ENCODE results near the gene SETD4. TPM values are rescaled to one million over a fixed set of nuclear protein-coding genes. Genes with fewer than 3 reads are reported as not detected.
A peak's percentile ranks its signal among the peaks of the same experiment; 100 is the strongest.
"Not testable (repeated sequence)": the region's sequence is repeated elsewhere in the genome, so short reads cannot be mapped to it uniquely, and the experiment has no call there.

The SETD4 gene
- total and polyA plus RNA-seq, 7 experiments from 2014 or later, result 6.7 to 31.5 (median 20.7) TPM

DNA sequence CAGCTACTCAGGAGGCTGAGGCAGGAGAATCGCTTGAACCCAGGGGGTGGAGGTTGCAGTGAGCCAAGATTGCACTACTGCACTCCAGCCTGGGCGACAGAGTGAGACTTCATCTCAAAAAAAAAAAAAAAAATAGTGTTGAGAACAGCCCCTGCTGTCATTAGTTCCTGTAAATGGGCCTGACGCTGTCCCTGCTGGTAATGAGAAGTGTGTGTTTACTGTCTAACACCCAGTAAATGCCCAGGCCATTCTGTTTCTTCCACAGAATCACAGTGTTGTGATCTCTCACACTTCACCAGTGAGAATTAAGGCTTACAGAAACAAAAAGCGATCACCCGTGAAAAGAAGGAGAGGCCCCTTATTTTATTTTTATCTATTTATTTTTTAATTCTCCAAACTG lies 13.6 kb upstream of the SETD4 start:
- H3K27ac Mint-ChIP-seq; H3K27me3 Mint-ChIP-seq; H3K27me3 ChIP-seq (ENCODE audit: control insufficient read depth in 2 of 2, insufficient read depth in 2 of 2, low read length in 2 of 2); H3K27ac ChIP-seq (ENCODE audit: low read depth, low read length); H3K4me3 Mint-ChIP-seq; H3K9me3 Mint-ChIP-seq; H3K9me3 ChIP-seq (ENCODE audit: control insufficient read depth in 2 of 3, low read length in 3 of 3); ATAC-seq; H3K4me3 ChIP-seq (ENCODE audit: low read length); DNase-seq; intact Hi-C loops (cut with micrococcal nuclease); CTCF ChIA-PET: not testable (repeated sequence)
- POLR2A ChIA-PET, result interaction anchor here (0.6 to 1.2 kb wide), 3 partner anchors 10 to 174 kb away, joined by 3 read pairs; no protein-coding TSS in a partner anchor
- Mint-ChIP-seq H3K4me1 (peaks cover 18 to 76% (median 62%) of the 10 kb centered on the region in 7 donors), H3K36me3 (peaks cover 7 to 40% (median 21%) of the 10 kb centered on the region in 5 donors)
- Histone ChIP-seq H3K36me3 (ENCODE audit: control insufficient read depth in 2 of 3, insufficient read depth in 3 of 3, low read length in 3 of 3) (peaks cover 0 to 14% (median 0%) of the 10 kb centered on the region in 3 experiments), H3K4me1 (ENCODE audit: control insufficient read depth in 2 of 2, insufficient read depth in 2 of 2, low read length in 2 of 2) (peaks cover 5 to 21% of the 10 kb centered on the region in 2 donors)

DNA sequence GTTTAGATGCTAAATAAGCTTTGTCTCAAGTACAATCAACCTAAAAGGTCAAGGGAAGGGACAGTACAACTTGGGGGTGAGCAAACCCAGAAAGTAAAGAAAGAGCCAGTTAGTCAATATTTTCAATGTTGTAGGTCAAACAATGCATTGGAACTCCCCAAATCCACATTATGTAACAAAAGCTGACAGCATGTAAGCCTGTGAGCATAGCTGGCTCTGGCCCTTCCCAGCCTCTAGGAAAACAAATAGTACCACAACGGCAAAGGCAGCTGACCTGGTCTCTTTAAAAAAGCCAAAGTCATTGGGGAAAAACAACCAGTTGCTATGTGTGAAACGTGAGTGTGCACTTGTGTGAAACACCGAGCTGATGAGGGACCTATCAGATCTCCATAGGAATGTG lies 12.9 kb upstream of the SETD4 start:
- Histone ChIP-seq H3K9me3 (ENCODE audit: control insufficient read depth in 2 of 3, low read length in 3 of 3) (peaks cover 0 to 5% (median 0%) of the 10 kb centered on the region in 3 experiments), H3K4me3 (ENCODE audit: low read length) (no peak overlapping the region), H3K27ac (ENCODE audit: low read depth, low read length) (no peak overlapping the region), H3K4me1 (ENCODE audit: control insufficient read depth in 2 of 2, insufficient read depth in 2 of 2, low read length in 2 of 2) (peaks cover 5 to 21% of the 10 kb centered on the region in 2 donors), H3K36me3 (ENCODE audit: control insufficient read depth in 2 of 3, insufficient read depth in 3 of 3, low read length in 3 of 3) (peaks cover 0 to 14% (median 0%) of the 10 kb centered on the region in 3 experiments), H3K27me3 (ENCODE audit: control insufficient read depth in 2 of 2, insufficient read depth in 2 of 2, low read length in 2 of 2) (no peaks in the 10 kb centered on the region)
- Mint-ChIP-seq H3K36me3 (peaks cover 7 to 37% (median 21%) of the 10 kb centered on the region in 5 donors), H3K4me3 (peak overlapping the region in 1 of 10 donors; percentile 27), H3K4me1 (peaks cover 16 to 69% (median 55%) of the 10 kb centered on the region in 7 donors), H3K27ac (peak overlapping the region in 1 of 9 donors; percentile 2), H3K27me3 (no peaks in the 10 kb centered on the region), H3K9me3 (peaks cover 3 to 10% (median 6%) of the 10 kb centered on the region in 11 donors)
- DNase-seq (no peak), ATAC-seq (no peak)
- intact Hi-C loops (cut with micrococcal nuclease), result no loop called here
- ChIA-PET POLR2A (interaction anchor here (0.6 to 5.3 kb wide), 3 partner anchors 13 to 1384 kb away, joined by 3 to 43 read pairs (median 3); partner anchors contain the start of gene SETD4), CTCF (interaction anchor here (1.1 kb wide), 1 partner anchor 39 kb away, joined by 3 read pairs; no protein-coding TSS in a partner anchor)

DNA sequence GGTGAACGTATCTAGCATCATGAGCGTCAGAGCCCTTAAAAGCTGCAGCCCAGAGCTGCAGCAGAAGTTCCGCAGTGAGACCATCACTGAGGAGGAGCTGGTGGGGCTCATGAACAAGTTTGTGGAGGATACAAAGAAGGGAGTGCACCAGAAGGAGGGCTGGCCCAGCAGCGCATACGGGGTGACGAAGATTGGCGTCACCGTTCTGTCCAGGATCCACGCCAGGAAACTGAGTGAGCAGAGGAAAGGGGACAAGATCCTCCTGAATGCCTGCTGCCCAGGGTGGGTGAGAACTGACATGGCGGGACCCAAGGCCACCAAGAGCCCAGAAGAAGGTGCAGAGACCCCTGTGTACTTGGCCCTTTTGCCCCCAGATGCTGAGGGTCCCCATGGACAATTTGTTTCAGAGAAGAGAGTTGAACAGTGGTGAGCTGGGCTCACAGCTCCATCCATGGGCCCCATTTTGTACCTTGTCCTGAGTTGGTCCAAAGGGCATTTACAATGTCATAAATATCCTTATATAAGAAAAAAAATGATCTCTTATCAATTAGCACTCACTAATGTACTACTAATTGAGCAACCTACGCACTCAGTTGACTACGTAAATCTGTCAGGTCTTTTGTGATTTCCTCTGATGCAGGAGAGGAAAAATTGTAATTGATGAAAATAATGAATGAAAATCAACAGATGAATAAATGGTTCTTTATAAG lies 12.3 kb upstream of the SETD4 start:
- peaks cover 0 to 5% (median 0%) of the 10 kb centered on the region in 3 experiments for H3K9me3 ChIP-seq (ENCODE audit: control insufficient read depth in 2 of 3, low read length in 3 of 3)
- H3K4me3 ChIP-seq (ENCODE audit: low read length), result no peak overlapping the region
- peaks cover 0 to 14% (median 0%) of the 10 kb centered on the region in 3 experiments for H3K36me3 ChIP-seq (ENCODE audit: control insufficient read depth in 2 of 3, insufficient read depth in 3 of 3, low read length in 3 of 3)
- no peaks in the 10 kb centered on the region for H3K27me3 ChIP-seq (ENCODE audit: control insufficient read depth in 2 of 2, insufficient read depth in 2 of 2, low read length in 2 of 2)
- Mint-ChIP-seq H3K4me1 (peaks cover 16 to 64% (median 50%) of the 10 kb centered on the region in 7 donors), H3K27ac (peak overlapping the region in 1 of 9 donors; percentile 65), H3K4me3 (peak overlapping the region in 7 of 10 donors; percentile 28 to 90 (median 70)), H3K9me3 (peaks cover 3 to 10% (median 6%) of the 10 kb centered on the region in 11 donors), H3K27me3 (no peaks in the 10 kb centered on the region), H3K36me3 (peaks cover 7 to 39% (median 21%) of the 10 kb centered on the region in 5 donors)
- CTCF ChIA-PET, result interaction anchor here (1.1 kb wide), 1 partner anchor 40 kb away, joined by 3 read pairs; no protein-coding TSS in a partner anchor
- intact Hi-C loops (cut with micrococcal nuclease), result no loop called here
- POLR2A ChIA-PET, result interaction anchor here (0.6 to 5.3 kb wide), 2 partner anchors 13 to 1383 kb away, joined by 3 to 43 read pairs; partner anchors contain the start of gene SETD4
- ATAC-seq (no peak), DNase-seq (no peak)
- no peak overlapping the region for H3K27ac ChIP-seq (ENCODE audit: low read depth, low read length)
- H3K4me1 ChIP-seq (ENCODE audit: control insufficient read depth in 2 of 2, insufficient read depth in 2 of 2, low read length in 2 of 2), result peaks cover 5 to 21% of the 10 kb centered on the region in 2 donors

DNA sequence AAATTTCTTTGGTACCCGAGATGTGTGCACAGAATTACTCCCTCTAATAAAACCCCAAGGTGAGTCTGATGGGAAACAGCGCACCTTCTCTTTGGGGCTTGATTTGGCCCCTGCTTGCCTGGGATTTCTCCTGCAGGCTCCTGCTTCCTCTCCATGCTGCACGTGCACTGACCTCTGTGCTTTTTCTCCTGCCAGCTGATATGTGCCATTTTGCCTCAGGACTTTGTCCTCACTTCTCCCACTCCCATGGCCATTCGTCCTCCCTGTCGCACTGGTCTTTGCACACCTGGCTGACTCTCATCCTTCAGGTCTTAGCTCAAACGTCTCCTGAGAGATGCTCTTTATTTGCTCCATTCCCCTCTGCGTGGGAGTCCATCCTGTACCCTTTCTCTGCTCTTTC lies 10.7 kb upstream of the SETD4 start:
- ChIA-PET CTCF (interaction anchor here (0.6 to 1.3 kb wide), 4 partner anchors 10 to 43 kb away, joined by 3 to 4 read pairs (median 3); partner anchors contain the start of gene SETD4), POLR2A (interaction anchor here (0.7 to 5.3 kb wide), 6 partner anchors 8 to 228 kb away, joined by 3 to 43 read pairs (median 6); partner anchors contain the start of genes CBR3 and SETD4)
- Mint-ChIP-seq H3K27me3 (no peaks in the 10 kb centered on the region), H3K36me3 (peaks cover 7 to 36% (median 21%) of the 10 kb centered on the region in 5 donors), H3K27ac (peak overlapping the region; percentile 28 to 89 (median 64)), H3K9me3 (peaks cover 3 to 10% (median 6%) of the 10 kb centered on the region in 11 donors), H3K4me1 (peaks cover 14 to 53% (median 48%) of the 10 kb centered on the region in 7 donors), H3K4me3 (peak overlapping the region; percentile 83 to 93 (median 90))
- peaks cover 5 to 21% of the 10 kb centered on the region in 2 donors for H3K4me1 ChIP-seq (ENCODE audit: control insufficient read depth in 2 of 2, insufficient read depth in 2 of 2, low read length in 2 of 2)
- H3K27me3 ChIP-seq (ENCODE audit: control insufficient read depth in 2 of 2, insufficient read depth in 2 of 2, low read length in 2 of 2), result no peaks in the 10 kb centered on the region
- H3K27ac ChIP-seq (ENCODE audit: low read depth, low read length), result no peak overlapping the region
- peaks cover 0 to 14% (median 0%) of the 10 kb centered on the region in 3 experiments for H3K36me3 ChIP-seq (ENCODE audit: control insufficient read depth in 2 of 3, insufficient read depth in 3 of 3, low read length in 3 of 3)
- intact Hi-C loops (cut with micrococcal nuclease), result no loop called here
- peaks cover 0 to 5% (median 0%) of the 10 kb centered on the region in 3 experiments for H3K9me3 ChIP-seq (ENCODE audit: control insufficient read depth in 2 of 3, low read length in 3 of 3)
- H3K4me3 ChIP-seq (ENCODE audit: low read length), result no peak overlapping the region
- DNase-seq (no peak), ATAC-seq (no peak)

DNA sequence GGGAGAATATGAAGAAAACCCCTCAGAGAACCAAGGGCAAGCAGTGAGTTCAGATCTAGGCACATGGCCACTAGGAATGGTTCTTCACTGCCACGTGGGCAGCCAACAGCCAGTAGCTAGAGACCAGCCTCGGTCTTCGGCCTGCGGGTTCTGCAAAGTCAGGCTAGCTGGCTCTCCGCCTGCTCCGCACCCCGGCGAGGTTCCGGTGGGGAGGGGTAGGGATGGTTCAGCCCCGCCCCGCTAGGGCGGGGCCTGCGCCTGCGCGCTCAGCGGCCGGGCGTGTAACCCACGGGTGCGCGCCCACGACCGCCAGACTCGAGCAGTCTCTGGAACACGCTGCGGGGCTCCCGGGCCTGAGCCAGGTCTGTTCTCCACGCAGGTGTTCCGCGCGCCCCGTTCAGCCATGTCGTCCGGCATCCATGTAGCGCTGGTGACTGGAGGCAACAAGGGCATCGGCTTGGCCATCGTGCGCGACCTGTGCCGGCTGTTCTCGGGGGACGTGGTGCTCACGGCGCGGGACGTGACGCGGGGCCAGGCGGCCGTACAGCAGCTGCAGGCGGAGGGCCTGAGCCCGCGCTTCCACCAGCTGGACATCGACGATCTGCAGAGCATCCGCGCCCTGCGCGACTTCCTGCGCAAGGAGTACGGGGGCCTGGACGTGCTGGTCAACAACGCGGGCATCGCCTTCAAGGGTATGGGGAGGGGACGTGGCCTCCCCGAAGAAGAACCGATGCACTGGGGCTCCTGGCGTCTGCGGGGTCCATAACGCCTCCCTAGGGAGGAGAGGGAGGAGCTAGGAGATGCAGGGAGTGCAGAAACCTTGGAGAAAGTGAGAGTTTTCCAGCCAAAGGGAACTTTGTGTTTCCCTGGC lies 9.6 kb upstream of the SETD4 start, which contains the start of gene CBR1:
Gene CBR1 (plus strand): TSS at position 312 of the 871 bp plus-strand sequence. CDS start 92 bp downstream, at position 404.
- peaks cover 0 to 14% (median 0%) of the 10 kb centered on the region in 3 experiments for H3K36me3 ChIP-seq (ENCODE audit: control insufficient read depth in 2 of 3, insufficient read depth in 3 of 3, low read length in 3 of 3)
- Mint-ChIP-seq H3K4me1 (peaks cover 12 to 47% (median 41%) of the 10 kb centered on the region in 7 donors), H3K27me3 (no peaks in the 10 kb centered on the region), H3K4me3 (peak within 1 kb of the TSS; percentile 83 to 93 (median 90)), H3K27ac (peak within 1 kb of the TSS; percentile 63 to 93 (median 82)), H3K9me3 (peaks cover 3 to 10% (median 6%) of the 10 kb centered on the region in 11 donors), H3K36me3 (peaks cover 7 to 35% (median 21%) of the 10 kb centered on the region in 5 donors)
- peak; percentile 98 for ATAC-seq
- peak within 1 kb of the TSS; percentile 65 for H3K27ac ChIP-seq (ENCODE audit: low read depth, low read length)
- ChIA-PET CTCF (interaction anchor here (0.6 to 1.3 kb wide), 4 partner anchors 18 to 44 kb away, joined by 3 read pairs; no protein-coding TSS in a partner anchor), POLR2A (interaction anchor here (0.7 to 5.3 kb wide), 10 partner anchors 8 to 250 kb away, joined by 3 to 43 read pairs (median 4); partner anchors contain the start of genes CBR3, MORC3 and SETD4)
- peak within 1 kb of the TSS; percentile 73 for H3K4me3 ChIP-seq (ENCODE audit: low read length)
- peaks cover 0 to 5% (median 0%) of the 10 kb centered on the region in 3 experiments for H3K9me3 ChIP-seq (ENCODE audit: control insufficient read depth in 2 of 3, low read length in 3 of 3)
- peaks cover 5 to 21% of the 10 kb centered on the region in 2 donors for H3K4me1 ChIP-seq (ENCODE audit: control insufficient read depth in 2 of 2, insufficient read depth in 2 of 2, low read length in 2 of 2)
- intact Hi-C loops (cut with micrococcal nuclease), result loop anchor here (1.0 to 10.0 kb wide), 8 partner anchors 9 to 1195 kb away; partner anchors contain the start of genes SETD4 (in 2 of the 2), VPS26C (in 2 of the 2), DOP1B (in 1 of the 2) and MORC3 (in 1 of the 2)
- H3K27me3 ChIP-seq (ENCODE audit: control insufficient read depth in 2 of 2, insufficient read depth in 2 of 2, low read length in 2 of 2), result no peaks in the 10 kb centered on the region
- peak; percentile 62 to 90 (median 84) for DNase-seq
